Upper lobe of left lung (tissue), 6 donors: Measurements from ENCODE around the gene CHD8. TPM values are rescaled to one million over a fixed set of nuclear protein-coding genes. Genes with fewer than 3 reads are reported as not detected.
A peak's percentile ranks its signal among the peaks of the same experiment; 100 is the strongest.

ENCODE experiments used
- ATAC-seq, 2 donors: fragments of 200-7000 bp; cut with Tn5 transposase; one replicate each; pipeline ENCODE4 v1.9.1; 2022; ENCODE audit warnings: mild to moderate bottlenecking in 2 of 2, moderate library complexity in 2 of 2; ENCODE audit not compliant: low FRiP score in 2 of 2
- DNase-seq, 2 donors: peaks; one replicate each; pipeline ENCODE4 v3.0.0-alpha.2; 2019 to 2020
- H3K27ac ChIP-seq, 4 donors: fragments of 200-600 bp; sonication (generic); one replicate each; pipeline ENCODE4 v1.5.1; 2016 to 2019
- H3K27me3 ChIP-seq, 4 donors: fragments of 200-600 bp; sonication (generic); one replicate each; pipeline ENCODE4 v1.5.1; 2017 to 2019
- H3K36me3 ChIP-seq, 4 donors: fragments of 200-600 bp; sonication (generic); one replicate each; pipeline ENCODE4 v1.5.1; 2016 to 2019
- H3K4me1 ChIP-seq, 4 donors: fragments of 200-600 bp; sonication (generic); one replicate each; pipeline ENCODE4 v1.5.1; 2018 to 2019
- H3K4me3 ChIP-seq, 4 donors: fragments of 200-600 bp; sonication (generic); one replicate each; pipeline ENCODE4 v1.5.1; 2017 to 2019; ENCODE audit warnings: mild to moderate bottlenecking in 2 of 4, moderate library complexity in 1 of 4
- H3K9me3 ChIP-seq, 4 donors: fragments of 200-600 bp; sonication (generic); one replicate each; pipeline ENCODE4 v1.5.1; 2018 to 2019
- CTCF ChIP-seq, 6 experiments: fragments of 450-650 bp in 4 of 6; fragments of 200-600 bp in 2 of 6; sonication (generic) in 2 of 6; IDR thresholded peaks; one replicate each; pipeline ENCODE4 v1.5.1; 2016 to 2019; ENCODE audit warnings: antibody characterized with exemption in 6 of 6
- EP300 ChIP-seq, 4 donors: sonication (generic); formaldehyde crosslinking; IDR thresholded peaks; one replicate each; pipeline ENCODE4 v1.5.1; 2017; ENCODE audit warnings: antibody characterized with exemption in 4 of 4, control low read depth in 2 of 4
- POLR2A ChIP-seq, 4 donors: fragments of 450-650 bp; IDR thresholded peaks; one replicate each; pipeline ENCODE4 v1.5.1; 2016 to 2017; ENCODE audit warnings: antibody characterized with exemption in 4 of 4, mild to moderate bottlenecking in 2 of 4
- POLR2AphosphoS5 ChIP-seq, 2 donors: sonication (generic); formaldehyde crosslinking; IDR thresholded peaks; one replicate each; pipeline ENCODE4 v1.5.1; 2017; ENCODE audit warnings: antibody characterized with exemption in 2 of 2
- WGBS, 2 donors: methylation state at CpG; one replicate each; pipeline ENCODE4 v1.1.5; 2017 to 2018; 5-methylcytosine and 5-hydroxymethylcytosine counted together
- total RNA-seq, 6 donors: library from RNA; depleted of rRNA in 4 of 6; stranded (reverse); fragments of >200 nt in 4 of 6; gene quantifications; one replicate each; pipeline versions ENCODE4 v1.1.0 to v1.2.1, GENCODE V29; 2016 to 2021
- donor health status: DM: no; HTN: no; CAD: no; lungs with moderate emphysema.
- donor health status: DM: no; HTN: yes; CAD: no; lungs with severe emphysema.

CHD8 gene
- total RNA-seq, 6 donors from 2014 or later = 42.2 to 96.4 (median 67.5) TPM

GRCh38 chr14:21383848-21384493, 72.0 kb downstream of the CHD8 start, which contains the start of gene SUPT16H:
SUPT16H (minus strand) TSS chr14:21384019; CDS start chr14:21383927, 92 bp downstream.
- 1% methylated on average over 50 to 54 of the region's 54 CpGs for WGBS, 2 donors
- ATAC-seq = peak; percentile 99
- H3K36me3 ChIP-seq = peaks cover 3 to 31% (median 20%) of the 10 kb centered on the region in 4 donors

GRCh38 chr14:21382886-21383847, 72.8 kb downstream of the CHD8 start:
- Histone ChIP-seq H3K27me3 (no peaks in the 10 kb centered on the region), H3K9me3 (no peaks in the 10 kb centered on the region), H3K27ac (peak overlapping the region; percentile 89 to 95 (median 90)), H3K4me1 (peaks cover 19 to 29% (median 24%) of the 10 kb centered on the region in 4 donors), H3K36me3 (peaks cover 0 to 23% (median 13%) of the 10 kb centered on the region in 4 donors), H3K4me3 (peak overlapping the region; percentile 60 to 95 (median 80))
- ATAC-seq = peak; percentile 65 to 73
- peak in 1 of 2 donors; percentile 45 for DNase-seq
- 0% methylated on average over 39 of the region's 39 CpGs for WGBS, 2 donors
- TF ChIP-seq POLR2AphosphoS5 (IDR thresholded peaks at IDR 0.05) = no peak
- no peak for TF ChIP-seq POLR2A (IDR thresholded peaks at IDR 0.05)
- TF ChIP-seq CTCF (IDR thresholded peaks at IDR 0.05) = no peak
- no peak for TF ChIP-seq EP300 (IDR thresholded peaks at IDR 0.05)

More at GRCh38 chr14:21383848-21384493, 72.0 kb downstream of the CHD8 start, which contains the start of gene SUPT16H:
- H3K4me1 ChIP-seq = peaks cover 19 to 29% (median 24%) of the 10 kb centered on the region in 4 donors
- peak; percentile 98 for DNase-seq
- TF ChIP-seq CTCF (IDR thresholded peaks at IDR 0.05) (peak in 3 of 6 experiments; percentile 12 to 35 (median 14)), POLR2AphosphoS5 (IDR thresholded peaks at IDR 0.05) (peak; percentile 69 to 70), POLR2A (IDR thresholded peaks at IDR 0.05) (peak in 3 of 4 donors; percentile 17 to 65 (median 53)), EP300 (IDR thresholded peaks at IDR 0.05) (peak in 1 of 4 donors; percentile 34)
- no peaks in the 10 kb centered on the region for H3K27me3 ChIP-seq
- peak within 1 kb of the TSS; percentile 60 to 95 (median 80) for H3K4me3 ChIP-seq
- no peaks in the 10 kb centered on the region for H3K9me3 ChIP-seq
- peak within 1 kb of the TSS; percentile 89 to 95 (median 90) for H3K27ac ChIP-seq

GRCh38 chr14:21382095-21382494, 73.8 kb downstream of the CHD8 start:
- ATAC-seq (no peak), DNase-seq (no peak)
- Histone ChIP-seq H3K4me3 (no peak overlapping the region), H3K27me3 (no peaks in the 10 kb centered on the region), H3K36me3 (peaks cover 0 to 22% (median 13%) of the 10 kb centered on the region in 4 donors), H3K9me3 (no peaks in the 10 kb centered on the region), H3K27ac (no peak overlapping the region), H3K4me1 (peaks cover 19 to 29% (median 24%) of the 10 kb centered on the region in 4 donors)
- TF ChIP-seq POLR2AphosphoS5 (IDR thresholded peaks at IDR 0.05) (no peak), EP300 (IDR thresholded peaks at IDR 0.05) (no peak), CTCF (IDR thresholded peaks at IDR 0.05) (no peak), POLR2A (IDR thresholded peaks at IDR 0.05) (no peak)

GRCh38 chr14:21379338-21379737, 76.6 kb downstream of the CHD8 start:
- WGBS, 2 donors = 92 to 94% methylated on average over 6 of the region's 6 CpGs
- ATAC-seq (no peak), DNase-seq (no peak)
- Histone ChIP-seq H3K27me3 (no peaks in the 10 kb centered on the region), H3K36me3 (peaks cover 0 to 12% (median 0%) of the 10 kb centered on the region in 4 donors), H3K4me1 (peaks cover 14 to 22% (median 17%) of the 10 kb centered on the region in 4 donors), H3K4me3 (no peak overlapping the region), H3K27ac (no peak overlapping the region), H3K9me3 (no peaks in the 10 kb centered on the region)
- no peak for TF ChIP-seq EP300 (IDR thresholded peaks at IDR 0.05)
- no peak for TF ChIP-seq CTCF (IDR thresholded peaks at IDR 0.05)
